MV-4-11 (cell line): ENCODE data around the gene PSMB5.
"Not testable (repeated sequence)": the region's sequence is repeated elsewhere in the genome, so short reads cannot be mapped to it uniquely, and the experiment has no call there.

ENCODE experiments used
- DNase-seq: peaks from one replicate; lab custom pipeline; 2025; lab: John Stamatoyannopoulos, UW

PSMB5 gene

GRCh38 chr14:23013749-23014054, 21.0 kb downstream of the PSMB5 start:
- DNase-seq, result not testable (repeated sequence)

- no peak for DNase-seq
Observed at GRCh38 chr14:23013054-23013748, 21.5 kb downstream of the PSMB5 start.

- peak; percentile 75 for DNase-seq
Observed at GRCh38 chr14:23009939-23010726, 24.6 kb downstream of the PSMB5 start, which contains the start of gene C14orf93. C14orf93 (minus strand) TSS chr14:23010143; CDS start chr14:22999023, 11,120 bp downstream.

- no peak for DNase-seq
Observed at GRCh38 chr14:23009483-23009938, 25.2 kb downstream of the PSMB5 start.

GRCh38 chr14:23008831-23009230, 25.9 kb downstream of the PSMB5 start:
- DNase-seq, result peak; percentile 85

GRCh38 chr14:23006544-23007419, 27.9 kb downstream of the PSMB5 start:
- DNase-seq, result peak; percentile 97

- no peak for DNase-seq
Observed at GRCh38 chr14:23006188-23006534, 28.5 kb downstream of the PSMB5 start.

GRCh38 chr14:23005451-23006187, 29.1 kb downstream of the PSMB5 start:
- peak; percentile 15 for DNase-seq

- DNase-seq, result not testable (repeated sequence)
Observed at GRCh38 chr14:23004274-23004673, 30.4 kb downstream of the PSMB5 start.

GRCh38 chr14:23002592-23002991, 32.1 kb downstream of the PSMB5 start:
- DNase-seq, result no peak

- DNase-seq, result no peak
Observed at GRCh38 chr14:23000860-23001259, 33.8 kb downstream of the PSMB5 start.

GRCh38 chr14:22998329-22999012, 36.2 kb downstream of the PSMB5 start:
- DNase-seq, result no peak

- DNase-seq, result no peak
Observed at GRCh38 chr14:22997676-22998323, 36.9 kb downstream of the PSMB5 start.

- DNase-seq, result no peak
Observed at GRCh38 chr14:22996768-22997654, 37.7 kb downstream of the PSMB5 start.

GRCh38 chr14:22995889-22996625, 38.6 kb downstream of the PSMB5 start:
- peak; percentile 79 for DNase-seq

GRCh38 chr14:22994762-22995275, 39.9 kb downstream of the PSMB5 start:
- DNase-seq, result peak; percentile 21

GRCh38 chr14:22993517-22993916, 41.2 kb downstream of the PSMB5 start:
- DNase-seq, result no peak

GRCh38 chr14:22991852-22992251, 42.8 kb downstream of the PSMB5 start:
- DNase-seq, result peak; percentile 63

- no peak for DNase-seq
Observed at GRCh38 chr14:22987291-22987690, 47.4 kb downstream of the PSMB5 start.
